Psoas muscle (tissue), 8 donors: ENCODE data around the gene MDC1. TPM values are rescaled to one million over a fixed set of nuclear protein-coding genes. Genes with fewer than 3 reads are reported as not detected.
"Not testable (repeated sequence)": the region's sequence is repeated elsewhere in the genome, so short reads cannot be mapped to it uniquely, and the experiment has no call there.

Source experiments
- ATAC-seq, 4 donors: fragments of 200-7000 bp; cut with Tn5 transposase; one replicate each; pipeline ENCODE4 v1.9.1; 2020; ENCODE audit warnings: moderate library complexity in 3 of 4, mild to moderate bottlenecking in 2 of 4
- DNase-seq, 2 donors: peaks; one replicate each; pipeline ENCODE4 v3.0.0-alpha.2; 2020
- H3K27ac ChIP-seq: fragments of 200-600 bp; one replicate; pipeline ENCODE4 v1.8.0; 2022
- H3K27me3 ChIP-seq, 3 donors: fragments of 200-600 bp in 1 of 3; one replicate each; pipeline versions ENCODE4 v1.6.1 to v1.8.0; 2013 to 2022; ENCODE audit warnings: low read length in 2 of 3, mild to moderate bottlenecking in 2 of 3, moderate library complexity in 1 of 3; ENCODE audit not compliant: insufficient read depth in 3 of 3
- H3K36me3 ChIP-seq, 2 donors: fragments of 200-600 bp in 1 of 2; one replicate each; pipeline versions ENCODE4 v1.6.1 to v1.8.0; 2013 to 2022; ENCODE audit warnings: low read depth in 1 of 2, mild to moderate bottlenecking in 1 of 2, moderate library complexity in 1 of 2; ENCODE audit not compliant: insufficient read depth in 1 of 2
- H3K4me1 ChIP-seq: fragments of 200-600 bp; one replicate; pipeline ENCODE4 v1.8.0; 2022
- H3K4me3 ChIP-seq: fragments of 200-600 bp; one replicate; pipeline ENCODE4 v1.8.0; 2022; ENCODE audit warnings: mild to moderate bottlenecking
- H3K9me3 ChIP-seq: fragments of 200-600 bp; one replicate; pipeline ENCODE4 v1.8.0; 2022
- CTCF ChIP-seq: fragments of 200-600 bp; IDR thresholded peaks from one replicate; pipeline ENCODE4 v1.8.0; 2022; ENCODE audit warnings: antibody characterized with exemption
- WGBS, 3 donors: extraction: QIAGEN DNeasy Blood & Tissue Kit; methylation state at CpG; one replicate each; pipeline versions ENCODE4 v1.1.6 to v1.1.7; 2013; 5-methylcytosine and 5-hydroxymethylcytosine counted together
- intact Hi-C, 2 donors: fragments of 100-400 bp; cut with DNase I; formaldehyde crosslinking; loops; one replicate each; pipeline versions ENCODE4 v1.11.0 to v1.14.2; 2022
- polyA plus RNA-seq, 3 donors: library from polyadenylated mRNA; stranded (reverse); fragments of 200-250 nt; gene quantifications; one replicate each; pipeline ENCODE4 v1.2.3, GENCODE V29; 2013
- total RNA-seq, 4 donors: library from RNA; stranded (reverse); fragmentation: NEBNext Ultra II Directional in 2 of 4; extraction: Animal tissue kit (Norgen Biotek cat#: 25700) in 2 of 4; gene quantifications; one replicate each; pipeline versions ENCODE4 v1.2.1 to v1.2.4, GENCODE V29; 2021 to 2023
- donor health status: healthy with polysubstance abuse.
- donor health status: DM: no; HTN: no; CAD: no; lungs with moderate emphysema.
- donor health status: Bipolar disorder and iron deficiency.
- donor health status: healthy.
- donor health status: DM: yes; HTN: yes; CAD: no.
- donor health status: DM: no; HTN: no; CAD: no.
- donor health status: DM: no; HTN: no; CAD: no.
- donor health status: DM: yes; HTN: yes; CAD: no.

Gene MDC1
- total and polyA plus RNA-seq, 7 donors: 4.1 to 18.0 (median 12.7) TPM

- Histone ChIP-seq H3K27ac (peak within 1 kb of the TSS; percentile 98), H3K9me3 (no peaks in the 10 kb centered on the region), H3K4me1 (peaks cover 39% of the 10 kb centered on the region), H3K36me3 (peaks cover 4 to 33% of the 10 kb centered on the region in 2 donors), H3K27me3 (no peaks in the 10 kb centered on the region), H3K4me3 (peak within 1 kb of the TSS; percentile 96)
- peak; percentile 97 to 98 for DNase-seq
- WGBS, 3 donors: 0 to 1% (median 1%) methylated on average over 35 to 38 of the region's 38 CpGs
- peak; percentile 12 for TF ChIP-seq CTCF
- peak; percentile 75 to 78 (median 76) for ATAC-seq
- intact Hi-C loops: loop anchor here (2.0 to 10.0 kb wide), 4 partner anchors 33 to 175 kb away; partner anchors contain the start of genes ATAT1 (in 1 of the 2), MRPS18B (in 1 of the 2), PPP1R10 (in 1 of the 2) and PPP1R18 (in 1 of the 2)
Measured at GRCh38 chr6:30719791-30720737, 3.0 kb upstream of the MDC1 start, which contains the start of gene TUBB. TSS of gene TUBB (plus strand) at chr6:30720352. CDS start at chr6:30720507, 155 bp downstream.

GRCh38 chr6:30719356-30719755 is 2.3 kb upstream of the MDC1 start:
- ATAC-seq (no peak), DNase-seq (no peak)
- Histone ChIP-seq H3K36me3 (peaks cover 0 to 33% of the 10 kb centered on the region in 2 donors), H3K4me3 (peak overlapping the region; percentile 96), H3K9me3 (no peaks in the 10 kb centered on the region), H3K4me1 (peaks cover 39% of the 10 kb centered on the region), H3K27ac (peak overlapping the region; percentile 98), H3K27me3 (no peaks in the 10 kb centered on the region)
- TF ChIP-seq CTCF: no peak
- WGBS, 3 donors: 32 to 39% (median 34%) methylated on average over 8 of the region's 8 CpGs
- intact Hi-C loops: loop anchor here in 1 of 2 donors (5.0 kb wide), 1 partner anchor 92 kb away; the partner anchor contains the start of gene ATAT1

- peaks cover 0 to 33% of the 10 kb centered on the region in 2 donors for H3K36me3 ChIP-seq
- H3K4me1 ChIP-seq: peaks cover 33% of the 10 kb centered on the region
- peak overlapping the region; percentile 66 for H3K4me3 ChIP-seq
- intact Hi-C loops: loop anchor here in 1 of 2 donors (5.0 kb wide), 1 partner anchor 91 kb away; the partner anchor contains the start of gene ATAT1
- DNase-seq, H3K27me3 ChIP-seq, H3K9me3 ChIP-seq, ATAC-seq: not testable (repeated sequence)
- 77 to 80% (median 79%) methylated on average over 37 of the region's 37 CpGs for WGBS, 3 donors
- peak overlapping the region; percentile 98 for H3K27ac ChIP-seq
Measured at GRCh38 chr6:30717845-30718720, 1.0 kb upstream of the MDC1 start.

- H3K9me3 ChIP-seq: no peaks in the 10 kb centered on the region
- ATAC-seq: no peak
- intact Hi-C loops: loop anchor here in 1 of 2 donors (5.0 kb wide), 1 partner anchor 90 kb away; the partner anchor contains the start of gene ATAT1
Measured at GRCh38 chr6:30716879-30717128, 277 bp downstream of the MDC1 start.

More at GRCh38 chr6:30716879-30717128, 277 bp downstream of the MDC1 start:
- DNase-seq: no peak
- WGBS, 3 donors: 1 to 4% (median 2%) methylated on average over 8 of the region's 8 CpGs
- TF ChIP-seq CTCF: no peak
- H3K4me3 ChIP-seq: peak overlapping the region; percentile 66
- H3K36me3 ChIP-seq: peaks cover 0 to 37% of the 10 kb centered on the region in 2 donors
- peak overlapping the region; percentile 98 for H3K27ac ChIP-seq
- no peaks in the 10 kb centered on the region for H3K27me3 ChIP-seq
- H3K4me1 ChIP-seq: peaks cover 23% of the 10 kb centered on the region
